ENCODE measurements around the gene TMC1.
"Not testable (repeated sequence)": the region's sequence is repeated elsewhere in the genome, so short reads cannot be mapped to it uniquely, and the experiment has no call there.

The TMC1 gene

DNA sequence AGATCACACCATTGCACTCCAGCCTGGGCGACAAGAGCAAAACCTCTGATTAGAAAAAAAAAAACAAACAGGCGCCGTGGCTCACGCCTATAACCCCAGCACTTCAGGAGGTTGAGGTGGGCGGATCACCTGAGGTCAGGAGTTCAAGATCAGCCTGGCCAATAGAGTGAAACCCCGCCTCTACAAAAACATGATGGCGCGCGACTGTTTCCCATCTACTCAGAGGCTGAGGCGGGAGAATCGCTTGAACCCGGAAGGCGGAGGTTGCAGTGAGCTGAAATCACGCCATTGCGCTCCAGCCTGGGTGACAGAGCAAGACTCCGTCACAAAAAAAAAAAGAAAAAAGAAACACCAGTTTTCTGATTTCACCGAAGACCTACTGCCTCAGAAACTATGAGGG, at the start of gene TMC1:
TMC1 (plus strand) TSS at position 193 of the 400 bp plus-strand sequence. CDS start 127,041 bp downstream, outside the sequence.
- H3K4me2 ChIP-seq (ENCODE audit: low read length); H3K4me1 ChIP-seq (ENCODE audit: insufficient read depth, low read length, severe bottlenecking); H2AFZ ChIP-seq (ENCODE audit: low read length); H3K36me3 ChIP-seq (ENCODE audit: insufficient read depth, low read length); H4K20me1 ChIP-seq (ENCODE audit: insufficient read depth, low read length); H3F3A ChIP-seq (ENCODE audit: insufficient read depth, low read length); H3K9ac ChIP-seq (ENCODE audit: low read length); H3K27ac ChIP-seq (ENCODE audit: low read depth, low read length, poor library complexity, severe bottlenecking); H3K4me3 ChIP-seq (ENCODE audit: low read depth, low read length, poor library complexity, severe bottlenecking); H3K9me3 ChIP-seq (ENCODE audit: low read length); H3K9me2 ChIP-seq (ENCODE audit: low read depth, low read length); H3K27me3 ChIP-seq (ENCODE audit: insufficient read depth, low read length); H3K79me2 ChIP-seq (ENCODE audit: insufficient read depth, low read length): not testable (repeated sequence)

DNA sequence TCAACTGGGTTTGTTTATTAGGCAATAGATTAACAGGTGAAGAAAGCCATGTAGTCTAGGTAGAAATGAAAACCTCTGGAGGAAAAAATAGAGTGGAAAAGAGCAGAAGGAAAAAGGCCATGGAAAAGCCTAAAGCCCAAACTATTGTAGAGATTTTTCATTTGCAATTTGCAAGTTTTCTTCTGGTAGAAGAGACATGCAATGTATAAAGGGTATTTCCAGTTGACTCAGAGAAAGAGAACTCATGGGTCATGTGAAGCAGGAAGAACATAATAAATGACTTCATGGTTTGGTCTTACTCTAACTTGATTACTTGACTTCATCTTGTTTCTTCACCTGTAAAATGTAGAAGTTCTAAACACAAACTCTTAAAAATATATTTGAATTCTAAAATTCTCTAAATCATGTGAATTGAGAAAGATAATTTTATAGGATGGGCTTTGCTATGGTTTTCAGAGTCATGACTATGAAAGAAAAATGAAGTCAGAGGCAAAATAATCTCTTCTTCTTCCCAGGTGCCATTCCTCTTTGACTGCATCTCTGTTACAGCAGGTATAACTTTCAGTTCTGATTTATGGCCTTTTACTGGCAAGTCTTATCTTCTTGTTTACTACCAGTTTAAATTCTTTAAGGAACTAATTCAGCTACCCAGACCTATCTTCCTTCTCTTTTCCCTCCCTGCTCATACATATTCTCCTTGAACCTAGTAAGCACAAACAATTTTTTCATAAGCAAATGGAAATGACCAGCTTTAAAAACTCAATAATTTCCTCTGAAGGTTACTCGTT, 47.7 kb upstream of the TMC1 start:
- no peak overlapping the region for H3K9ac ChIP-seq (ENCODE audit: low read length)
- TF ChIP-seq, protein P1, sequence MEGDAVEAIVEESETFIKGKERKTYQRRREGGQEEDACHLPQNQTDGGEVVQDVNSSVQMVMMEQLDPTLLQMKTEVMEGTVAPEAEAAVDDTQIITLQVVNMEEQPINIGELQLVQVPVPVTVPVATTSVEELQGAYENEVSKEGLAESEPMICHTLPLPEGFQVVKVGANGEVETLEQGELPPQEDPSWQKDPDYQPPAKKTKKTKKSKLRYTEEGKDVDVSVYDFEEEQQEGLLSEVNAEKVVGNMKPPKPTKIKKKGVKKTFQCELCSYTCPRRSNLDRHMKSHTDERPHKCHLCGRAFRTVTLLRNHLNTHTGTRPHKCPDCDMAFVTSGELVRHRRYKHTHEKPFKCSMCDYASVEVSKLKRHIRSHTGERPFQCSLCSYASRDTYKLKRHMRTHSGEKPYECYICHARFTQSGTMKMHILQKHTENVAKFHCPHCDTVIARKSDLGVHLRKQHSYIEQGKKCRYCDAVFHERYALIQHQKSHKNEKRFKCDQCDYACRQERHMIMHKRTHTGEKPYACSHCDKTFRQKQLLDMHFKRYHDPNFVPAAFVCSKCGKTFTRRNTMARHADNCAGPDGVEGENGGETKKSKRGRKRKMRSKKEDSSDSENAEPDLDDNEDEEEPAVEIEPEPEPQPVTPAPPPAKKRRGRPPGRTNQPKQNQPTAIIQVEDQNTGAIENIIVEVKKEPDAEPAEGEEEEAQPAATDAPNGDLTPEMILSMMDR (IDR thresholded peaks at IDR 0.05; ENCODE audit: low read length): no peak
- no peak for TF ChIP-seq EZH2 (IDR thresholded peaks at IDR 0.05; ENCODE audit: borderline replicate concordance, low read length)
- H3K9me3 ChIP-seq (ENCODE audit: low read length): no peaks in the 10 kb centered on the region
- H3F3A ChIP-seq (ENCODE audit: insufficient read depth, low read length): no peaks in the 10 kb centered on the region
- H3K4me1 ChIP-seq (ENCODE audit: insufficient read depth, low read length, severe bottlenecking): no peaks in the 10 kb centered on the region
- H4K20me1 ChIP-seq (ENCODE audit: insufficient read depth, low read length): no peaks in the 10 kb centered on the region
- no peak overlapping the region for H3K27ac ChIP-seq (ENCODE audit: low read depth, low read length, poor library complexity, severe bottlenecking)
- no peaks in the 10 kb centered on the region for H3K9me2 ChIP-seq (ENCODE audit: low read depth, low read length)
- H3K27me3 ChIP-seq (ENCODE audit: insufficient read depth, low read length): no peaks in the 10 kb centered on the region
- no peak overlapping the region for H2AFZ ChIP-seq (ENCODE audit: low read length)
- H3K4me3 ChIP-seq (ENCODE audit: low read depth, low read length, poor library complexity, severe bottlenecking): no peak overlapping the region
- H3K79me2 ChIP-seq (ENCODE audit: insufficient read depth, low read length): no peaks in the 10 kb centered on the region
- no peak overlapping the region for H3K4me2 ChIP-seq (ENCODE audit: low read length)
- no peaks in the 10 kb centered on the region for H3K36me3 ChIP-seq (ENCODE audit: insufficient read depth, low read length)

DNA sequence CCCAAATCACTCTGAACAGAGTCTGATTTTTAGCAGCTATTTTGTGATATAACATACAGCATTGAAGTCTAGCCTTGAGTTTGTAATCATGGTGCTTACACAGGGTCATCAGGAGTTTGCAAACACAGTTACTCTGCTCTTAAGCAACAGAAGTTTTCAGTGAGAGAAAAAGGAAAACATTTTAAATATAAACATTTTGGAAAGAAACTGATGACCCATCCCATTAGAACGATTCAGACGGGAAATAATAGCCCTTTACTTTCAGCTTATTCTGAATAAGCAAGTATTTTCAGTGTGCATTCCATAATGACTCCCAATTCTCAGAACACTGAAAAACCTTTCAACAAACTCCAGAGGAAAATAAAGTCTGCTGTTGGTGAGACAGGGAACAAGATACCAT, 46.7 kb upstream of the TMC1 start:
- Histone ChIP-seq H3K4me3 (ENCODE audit: low read depth, low read length, poor library complexity, severe bottlenecking) (no peak overlapping the region), H3K9ac (ENCODE audit: low read length) (no peak overlapping the region), H3F3A (ENCODE audit: insufficient read depth, low read length) (no peaks in the 10 kb centered on the region), H2AFZ (ENCODE audit: low read length) (no peak overlapping the region), H3K4me2 (ENCODE audit: low read length) (no peak overlapping the region), H4K20me1 (ENCODE audit: insufficient read depth, low read length) (no peaks in the 10 kb centered on the region), H3K36me3 (ENCODE audit: insufficient read depth, low read length) (no peaks in the 10 kb centered on the region), H3K9me3 (ENCODE audit: low read length) (no peaks in the 10 kb centered on the region), H3K27me3 (ENCODE audit: insufficient read depth, low read length) (no peaks in the 10 kb centered on the region), H3K9me2 (ENCODE audit: low read depth, low read length) (no peaks in the 10 kb centered on the region), H3K27ac (ENCODE audit: low read depth, low read length, poor library complexity, severe bottlenecking) (no peak overlapping the region), H3K4me1 (ENCODE audit: insufficient read depth, low read length, severe bottlenecking) (no peaks in the 10 kb centered on the region), H3K79me2 (ENCODE audit: insufficient read depth, low read length) (no peaks in the 10 kb centered on the region)
- TF ChIP-seq EZH2 (IDR thresholded peaks at IDR 0.05; ENCODE audit: borderline replicate concordance, low read length): no peak

DNA sequence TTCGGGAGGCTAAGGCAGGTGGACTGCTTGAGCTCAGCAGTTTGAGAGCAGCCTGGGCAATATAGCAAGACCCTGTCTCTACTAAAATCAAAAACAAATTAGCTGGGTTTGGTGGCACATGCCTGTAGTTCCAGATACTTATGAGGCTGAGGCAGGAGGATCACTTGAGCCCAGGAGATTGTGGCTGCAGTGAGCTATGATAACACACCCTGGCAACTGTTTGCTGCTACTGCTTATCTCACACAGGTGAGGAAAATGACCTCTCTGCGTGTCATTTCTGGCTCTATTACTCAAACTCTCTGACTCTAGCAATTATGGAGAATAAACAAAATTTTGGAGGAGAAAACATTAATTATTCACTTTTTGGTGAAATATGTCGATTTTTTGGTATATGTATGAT, 45.3 kb upstream of the TMC1 start:
- Histone ChIP-seq H3K4me2 (ENCODE audit: low read length) (no peak overlapping the region), H3K9me2 (ENCODE audit: low read depth, low read length) (no peaks in the 10 kb centered on the region), H4K20me1 (ENCODE audit: insufficient read depth, low read length) (no peaks in the 10 kb centered on the region), H3K9me3 (ENCODE audit: low read length) (no peaks in the 10 kb centered on the region), H2AFZ (ENCODE audit: low read length) (no peak overlapping the region), H3F3A (ENCODE audit: insufficient read depth, low read length) (no peaks in the 10 kb centered on the region), H3K4me3 (ENCODE audit: low read depth, low read length, poor library complexity, severe bottlenecking) (no peak overlapping the region), H3K9ac (ENCODE audit: low read length) (no peak overlapping the region), H3K27me3 (ENCODE audit: insufficient read depth, low read length) (no peaks in the 10 kb centered on the region), H3K36me3 (ENCODE audit: insufficient read depth, low read length) (no peaks in the 10 kb centered on the region), H3K27ac (ENCODE audit: low read depth, low read length, poor library complexity, severe bottlenecking) (no peak overlapping the region), H3K79me2 (ENCODE audit: insufficient read depth, low read length) (no peaks in the 10 kb centered on the region), H3K4me1 (ENCODE audit: insufficient read depth, low read length, severe bottlenecking) (no peaks in the 10 kb centered on the region)
- TF ChIP-seq EZH2 (IDR thresholded peaks at IDR 0.05; ENCODE audit: borderline replicate concordance, low read length): no peak

Data from OCI-LY1 (cell line).